Measurements from ENCODE around the gene OR10G7. TPM values are rescaled to one million over a fixed set of nuclear protein-coding genes. Genes with fewer than 3 reads are reported as not detected.

OR10G7 gene, protein sequence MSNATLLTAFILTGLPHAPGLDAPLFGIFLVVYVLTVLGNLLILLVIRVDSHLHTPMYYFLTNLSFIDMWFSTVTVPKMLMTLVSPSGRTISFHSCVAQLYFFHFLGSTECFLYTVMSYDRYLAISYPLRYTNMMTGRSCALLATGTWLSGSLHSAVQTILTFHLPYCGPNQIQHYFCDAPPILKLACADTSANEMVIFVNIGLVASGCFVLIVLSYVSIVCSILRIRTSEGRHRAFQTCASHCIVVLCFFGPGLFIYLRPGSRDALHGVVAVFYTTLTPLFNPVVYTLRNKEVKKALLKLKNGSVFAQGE
- not detected for polyA plus RNA-seq
- long read RNA-seq, donor 1 = 0 reads
- long read RNA-seq, donor 2 = 0 reads
- long read RNA-seq, donor 3 = 0 reads
- long read RNA-seq, donor 4 = 0 reads
- long read RNA-seq, donor 5 = 0 reads
- long read RNA-seq, donor 6 = 0 reads
- long read RNA-seq, donor 7 = 0 reads
- long read RNA-seq, donor 8 = 0 reads
- long read RNA-seq, donor 9 = 0 reads
- long read RNA-seq, donor 10 = 0 reads

DNA sequence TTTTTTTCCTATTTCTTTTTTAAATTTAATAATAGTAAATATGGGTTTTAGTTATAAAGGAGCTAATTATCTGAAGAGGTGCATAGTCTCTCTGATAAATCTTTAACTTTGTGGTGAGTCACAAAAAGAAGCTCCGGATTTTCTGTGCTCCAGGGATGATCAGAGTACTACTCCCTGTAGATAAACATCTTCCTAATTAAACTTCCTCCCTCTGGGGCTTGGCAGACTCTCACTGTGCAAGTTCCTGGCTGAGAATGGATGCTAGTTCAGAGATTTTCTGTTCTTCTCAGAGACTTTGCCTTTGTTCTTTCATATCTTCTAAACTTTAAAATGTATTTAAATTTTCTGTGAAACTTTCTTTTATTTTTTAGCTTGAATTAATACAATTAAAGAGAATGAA lies at the start of gene OR10G7:
OR10G7 (minus strand) TSS at position 72 of the 400 bp plus-strand sequence. CDS start 2,324 bp downstream, outside the sequence.
- H3K27ac ChIP-seq (ENCODE audit: low read depth in 1 of 3, low read length in 2 of 3) = no peak within 1 kb of the TSS
- H3K9me3 ChIP-seq (ENCODE audit: control insufficient read depth in 2 of 2, insufficient read depth in 1 of 2, low read depth in 1 of 2, low read length in 1 of 2) = no peaks in the 10 kb centered on the region
- WGBS, 3 donors = 8 to 17% (median 9%) methylated on average over 1 of the region's 1 CpG
- FAIRE-seq (no peak), DNase-seq (no peak)
- no peaks in the 10 kb centered on the region for H3K36me3 ChIP-seq (ENCODE audit: control insufficient read depth in 3 of 3, insufficient read depth in 2 of 3, low read depth in 1 of 3, low read length in 3 of 3)
- H3K4me3 ChIP-seq (ENCODE audit: low read depth in 1 of 3, low read length in 3 of 3) = no peak within 1 kb of the TSS
- H3K4me1 ChIP-seq (ENCODE audit: control insufficient read depth in 3 of 3, insufficient read depth in 2 of 3, low read depth in 1 of 3, low read length in 2 of 3) = no peaks in the 10 kb centered on the region
- no peaks in the 10 kb centered on the region for H3K27me3 ChIP-seq (ENCODE audit: control insufficient read depth in 3 of 3, insufficient read depth in 3 of 3, low read length in 3 of 3)

DNA sequence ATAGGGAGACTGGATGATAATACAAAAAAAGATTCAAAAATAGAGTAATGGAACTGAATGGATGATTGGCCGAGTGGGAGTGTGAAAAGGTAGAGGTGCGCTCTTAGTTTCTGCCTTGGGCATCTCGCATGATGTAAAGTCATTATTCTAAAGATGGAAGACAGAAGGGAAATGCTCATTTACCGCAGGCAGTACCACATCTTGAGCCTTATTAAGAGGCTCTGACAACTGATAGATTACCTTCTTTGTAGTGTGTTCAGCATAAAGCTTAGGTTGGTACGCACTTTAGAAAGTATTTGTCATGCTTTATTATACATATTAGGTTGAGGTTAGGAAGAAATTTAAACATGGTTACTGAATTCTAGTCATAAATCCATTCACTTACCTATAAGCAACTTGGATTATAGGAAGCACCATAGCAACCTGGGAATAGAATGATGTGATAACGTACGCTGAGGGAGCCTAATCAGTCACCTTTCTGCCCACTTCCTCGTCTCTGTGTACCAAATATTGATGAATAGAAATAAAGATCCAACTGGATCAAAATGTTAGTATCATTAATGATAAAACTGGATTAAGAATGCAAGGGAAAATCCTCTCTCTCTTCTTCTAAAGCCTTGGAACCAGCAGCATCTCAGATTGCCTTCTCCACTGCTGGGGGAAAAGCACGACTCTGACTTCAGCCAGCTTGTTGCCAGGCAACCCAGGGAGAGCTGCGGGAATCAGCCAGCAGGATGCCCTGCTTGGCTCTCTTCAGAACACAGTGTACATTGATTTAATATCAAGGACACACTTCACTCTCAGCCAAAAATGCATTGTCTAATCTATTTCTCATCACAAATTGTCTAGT lies 45.1 kb upstream of the OR10G7 start:
- H3K4me3 ChIP-seq (ENCODE audit: low read depth in 1 of 3, low read length in 3 of 3) = no peak overlapping the region
- peaks cover 0 to 3% (median 0%) of the 10 kb centered on the region in 3 donors for H3K27me3 ChIP-seq (ENCODE audit: control insufficient read depth in 3 of 3, insufficient read depth in 3 of 3, low read length in 3 of 3)
- DNase-seq (peak in 1 of 2 donors; percentile 13), FAIRE-seq (no peak)
- no peaks in the 10 kb centered on the region for H3K36me3 ChIP-seq (ENCODE audit: control insufficient read depth in 3 of 3, insufficient read depth in 2 of 3, low read depth in 1 of 3, low read length in 3 of 3)
- WGBS, 3 donors = 41 to 57% (median 53%) methylated on average over 10 of the region's 10 CpGs
- no peaks in the 10 kb centered on the region for H3K9me3 ChIP-seq (ENCODE audit: control insufficient read depth in 2 of 2, insufficient read depth in 1 of 2, low read depth in 1 of 2, low read length in 1 of 2)
- H3K27ac ChIP-seq (ENCODE audit: low read depth in 1 of 3, low read length in 2 of 3) = no peak overlapping the region
- H3K4me1 ChIP-seq (ENCODE audit: control insufficient read depth in 3 of 3, insufficient read depth in 2 of 3, low read depth in 1 of 3, low read length in 2 of 3) = no peaks in the 10 kb centered on the region

DNA sequence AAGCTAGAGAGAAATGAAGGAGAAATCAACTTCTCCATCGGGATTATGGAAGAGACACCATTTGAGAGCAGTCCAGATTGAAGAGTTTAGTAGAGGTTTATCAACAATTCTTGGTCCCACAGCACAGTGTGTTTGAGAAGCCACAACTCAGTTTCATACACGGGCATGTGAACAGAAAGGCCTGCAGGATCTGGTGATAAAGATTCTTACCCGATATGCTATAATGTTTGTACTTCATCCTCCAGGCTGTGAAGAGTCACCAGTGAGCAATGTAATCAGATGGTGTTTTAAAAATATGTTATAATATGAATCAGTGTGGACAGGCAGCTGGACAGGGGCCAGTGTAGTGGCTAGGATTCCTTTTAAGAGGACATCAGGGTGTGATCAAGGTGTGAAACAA lies 44.5 kb upstream of the OR10G7 start:
- 60 to 73% (median 61%) methylated on average over 3 of the region's 3 CpGs for WGBS, 3 donors
- no peak for FAIRE-seq
- Histone ChIP-seq H3K4me3 (ENCODE audit: low read depth in 1 of 3, low read length in 3 of 3) (no peak overlapping the region), H3K9me3 (ENCODE audit: control insufficient read depth in 2 of 2, insufficient read depth in 1 of 2, low read depth in 1 of 2, low read length in 1 of 2) (no peaks in the 10 kb centered on the region), H3K36me3 (ENCODE audit: control insufficient read depth in 3 of 3, insufficient read depth in 2 of 3, low read depth in 1 of 3, low read length in 3 of 3) (no peaks in the 10 kb centered on the region), H3K4me1 (ENCODE audit: control insufficient read depth in 3 of 3, insufficient read depth in 2 of 3, low read depth in 1 of 3, low read length in 2 of 3) (no peaks in the 10 kb centered on the region), H3K27ac (ENCODE audit: low read depth in 1 of 3, low read length in 2 of 3) (no peak overlapping the region), H3K27me3 (ENCODE audit: control insufficient read depth in 3 of 3, insufficient read depth in 3 of 3, low read length in 3 of 3) (peaks cover 0 to 3% (median 0%) of the 10 kb centered on the region in 3 donors)
- DNase-seq = no peak

DNA sequence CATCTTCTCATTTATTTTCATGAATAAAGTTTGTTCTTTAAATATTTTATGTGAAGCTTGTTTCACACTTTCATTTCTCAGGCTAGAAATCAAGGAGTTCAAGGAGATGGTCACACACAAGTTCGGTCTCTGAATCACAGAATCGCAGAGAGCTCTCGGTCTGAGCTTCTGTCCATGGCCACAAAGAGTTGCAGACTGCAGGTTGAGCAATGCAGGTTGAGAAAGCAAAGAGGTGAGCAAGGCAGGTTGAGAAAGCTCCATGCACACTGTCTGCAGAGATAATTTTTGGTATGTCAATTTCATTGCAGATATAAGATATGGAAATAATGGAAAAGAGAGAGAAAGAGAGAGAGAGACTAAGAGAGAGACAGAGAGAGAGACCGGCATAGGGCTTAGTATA lies 41.2 kb upstream of the OR10G7 start:
- WGBS, 3 donors = 86 to 94% (median 86%) methylated on average over 4 of the region's 4 CpGs
- no peaks in the 10 kb centered on the region for H3K9me3 ChIP-seq (ENCODE audit: control insufficient read depth in 2 of 2, insufficient read depth in 1 of 2, low read depth in 1 of 2, low read length in 1 of 2)
- no peak for DNase-seq

DNA sequence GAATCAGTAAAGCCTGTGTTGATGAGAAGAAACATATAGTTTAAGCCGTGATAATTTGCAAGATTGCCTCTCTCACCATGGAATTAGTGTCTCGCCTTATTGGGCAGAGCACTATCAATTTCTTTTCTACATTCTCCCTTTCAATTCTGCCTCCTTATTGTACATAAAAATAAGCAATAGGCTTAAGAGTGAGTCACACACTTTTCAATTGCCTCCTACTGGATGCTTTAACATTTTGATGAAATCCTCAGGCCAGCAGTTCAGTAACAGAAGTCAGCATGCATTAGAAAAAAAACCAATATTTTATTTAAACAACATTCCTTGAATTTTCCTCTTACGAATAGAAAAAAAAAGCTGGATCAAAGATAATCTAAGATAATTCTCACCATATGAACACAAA lies 40.4 kb upstream of the OR10G7 start:
- Histone ChIP-seq H3K9me3 (ENCODE audit: control insufficient read depth in 2 of 2, insufficient read depth in 1 of 2, low read depth in 1 of 2, low read length in 1 of 2) (no peaks in the 10 kb centered on the region), H3K36me3 (ENCODE audit: control insufficient read depth in 3 of 3, insufficient read depth in 2 of 3, low read depth in 1 of 3, low read length in 3 of 3) (no peaks in the 10 kb centered on the region), H3K4me1 (ENCODE audit: control insufficient read depth in 3 of 3, insufficient read depth in 2 of 3, low read depth in 1 of 3, low read length in 2 of 3) (no peaks in the 10 kb centered on the region), H3K27ac (ENCODE audit: low read depth in 1 of 3, low read length in 2 of 3) (no peak overlapping the region), H3K4me3 (ENCODE audit: low read depth in 1 of 3, low read length in 3 of 3) (no peak overlapping the region), H3K27me3 (ENCODE audit: control insufficient read depth in 3 of 3, insufficient read depth in 3 of 3, low read length in 3 of 3) (peaks cover 0 to 6% (median 0%) of the 10 kb centered on the region in 3 donors)
- no peak for FAIRE-seq
- no peak for DNase-seq
- 78 to 84% (median 82%) methylated on average over 3 of the region's 3 CpGs for WGBS, 3 donors

More for the DNA sequence above, 41.2 kb upstream of the OR10G7 start:
- H3K4me3 ChIP-seq (ENCODE audit: low read depth in 1 of 3, low read length in 3 of 3) = no peak overlapping the region
- H3K36me3 ChIP-seq (ENCODE audit: control insufficient read depth in 3 of 3, insufficient read depth in 2 of 3, low read depth in 1 of 3, low read length in 3 of 3) = no peaks in the 10 kb centered on the region
- H3K4me1 ChIP-seq (ENCODE audit: control insufficient read depth in 3 of 3, insufficient read depth in 2 of 3, low read depth in 1 of 3, low read length in 2 of 3) = no peaks in the 10 kb centered on the region
- FAIRE-seq = no peak
- peaks cover 0 to 6% (median 0%) of the 10 kb centered on the region in 3 donors for H3K27me3 ChIP-seq (ENCODE audit: control insufficient read depth in 3 of 3, insufficient read depth in 3 of 3, low read length in 3 of 3)
- no peak overlapping the region for H3K27ac ChIP-seq (ENCODE audit: low read depth in 1 of 3, low read length in 2 of 3)

DNA sequence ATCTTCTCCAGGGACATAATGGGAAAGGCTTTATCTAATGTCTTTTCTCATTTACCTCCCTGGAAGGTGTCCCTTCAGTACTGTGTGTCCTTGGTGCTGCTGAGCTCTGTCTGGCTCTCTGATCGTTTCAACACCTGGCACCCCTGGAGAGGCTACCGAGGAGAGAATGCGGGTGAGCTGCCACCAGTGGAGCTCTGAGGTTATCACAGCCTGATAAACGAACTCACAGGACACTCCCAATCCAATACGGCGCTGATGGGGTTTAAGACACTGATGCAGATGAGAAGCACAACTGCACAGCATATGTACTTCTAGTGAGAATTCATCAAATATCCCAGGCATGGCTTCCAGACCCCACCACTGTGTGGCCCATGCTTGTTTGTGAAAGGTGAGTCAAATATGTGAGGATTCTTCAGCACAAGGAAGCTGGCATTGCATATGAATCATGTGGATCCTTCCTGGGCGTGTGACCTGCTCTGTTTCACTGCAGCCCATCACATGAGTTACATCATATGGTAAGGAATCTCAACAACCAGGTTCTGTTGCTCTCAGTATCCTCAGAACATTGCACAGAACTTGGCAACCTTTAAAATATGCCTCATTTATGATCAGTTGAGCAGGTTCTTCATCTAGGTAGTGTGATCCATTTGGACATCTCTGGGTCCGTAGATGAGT lies 39.3 kb upstream of the OR10G7 start:
- DNase-seq (no peak), FAIRE-seq (no peak)
- Histone ChIP-seq H3K27ac (ENCODE audit: low read depth in 1 of 3, low read length in 2 of 3) (no peak overlapping the region), H3K36me3 (ENCODE audit: control insufficient read depth in 3 of 3, insufficient read depth in 2 of 3, low read depth in 1 of 3, low read length in 3 of 3) (no peaks in the 10 kb centered on the region), H3K4me3 (ENCODE audit: low read depth in 1 of 3, low read length in 3 of 3) (no peak overlapping the region), H3K4me1 (ENCODE audit: control insufficient read depth in 3 of 3, insufficient read depth in 2 of 3, low read depth in 1 of 3, low read length in 2 of 3) (peaks cover 0 to 3% (median 0%) of the 10 kb centered on the region in 3 donors), H3K27me3 (ENCODE audit: control insufficient read depth in 3 of 3, insufficient read depth in 3 of 3, low read length in 3 of 3) (peaks cover 0 to 6% (median 0%) of the 10 kb centered on the region in 3 donors), H3K9me3 (ENCODE audit: control insufficient read depth in 2 of 2, insufficient read depth in 1 of 2, low read depth in 1 of 2, low read length in 1 of 2) (no peaks in the 10 kb centered on the region)
- WGBS, 3 donors = 61 to 72% (median 67%) methylated on average over 8 of the region's 8 CpGs

DNA sequence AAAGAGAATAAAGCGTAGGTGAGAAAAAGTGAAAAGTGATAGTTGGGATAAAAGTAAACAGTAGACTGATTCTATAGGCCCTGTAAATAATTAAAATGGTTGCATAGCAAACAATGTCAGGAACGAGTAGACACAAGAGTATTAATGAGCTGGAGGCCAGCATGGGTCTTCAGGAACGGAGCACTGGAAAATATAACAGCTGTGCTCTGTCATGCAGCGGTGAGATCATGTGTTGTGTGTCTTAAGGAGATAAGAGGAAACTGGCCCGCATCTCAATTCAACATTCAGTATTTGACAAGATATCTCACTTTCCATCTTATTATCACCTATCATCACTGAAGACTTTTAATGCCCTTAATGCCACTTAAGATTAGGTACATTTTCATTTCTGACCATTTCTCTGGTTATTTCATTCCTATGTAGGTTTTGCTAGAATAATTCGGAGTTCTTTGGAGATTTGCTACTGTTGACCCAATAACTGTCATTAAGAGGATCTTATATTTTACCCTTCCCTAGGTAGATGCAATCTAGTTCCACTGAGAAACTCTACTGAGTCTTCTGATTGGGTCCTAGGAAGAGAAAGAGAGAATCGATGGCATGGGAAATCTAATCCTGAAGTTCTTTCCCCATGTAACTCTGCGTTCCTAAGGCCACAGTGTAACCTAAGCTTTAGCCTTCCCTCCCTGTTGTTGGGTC lies 38.7 kb upstream of the OR10G7 start:
- DNase-seq (no peak), FAIRE-seq (no peak)
- no peak overlapping the region for H3K4me3 ChIP-seq (ENCODE audit: low read depth in 1 of 3, low read length in 3 of 3)
- H3K36me3 ChIP-seq (ENCODE audit: control insufficient read depth in 3 of 3, insufficient read depth in 2 of 3, low read depth in 1 of 3, low read length in 3 of 3) = no peaks in the 10 kb centered on the region
- no peak overlapping the region for H3K27ac ChIP-seq (ENCODE audit: low read depth in 1 of 3, low read length in 2 of 3)
- H3K27me3 ChIP-seq (ENCODE audit: control insufficient read depth in 3 of 3, insufficient read depth in 3 of 3, low read length in 3 of 3) = peaks cover 0 to 3% (median 0%) of the 10 kb centered on the region in 3 donors
- WGBS, 3 donors = 70 to 84% (median 81%) methylated on average over 8 of the region's 8 CpGs
- peaks cover 0 to 3% (median 0%) of the 10 kb centered on the region in 3 donors for H3K4me1 ChIP-seq (ENCODE audit: control insufficient read depth in 3 of 3, insufficient read depth in 2 of 3, low read depth in 1 of 3, low read length in 2 of 3)
- H3K9me3 ChIP-seq (ENCODE audit: control insufficient read depth in 2 of 2, insufficient read depth in 1 of 2, low read depth in 1 of 2, low read length in 1 of 2) = no peaks in the 10 kb centered on the region

Measured in small intestine (tissue), 16 donors.